Measurements from ENCODE around the gene FBXW11. TPM values are rescaled to one million over a fixed set of nuclear protein-coding genes. Genes with fewer than 3 reads are reported as not detected.
A peak's percentile ranks its signal among the peaks of the same experiment; 100 is the strongest.
"Not testable (repeated sequence)": the region's sequence is repeated elsewhere in the genome, so short reads cannot be mapped to it uniquely, and the experiment has no call there.

The FBXW11 gene
- total RNA-seq, 1 experiment from 2014 or later: 123 TPM

DNA sequence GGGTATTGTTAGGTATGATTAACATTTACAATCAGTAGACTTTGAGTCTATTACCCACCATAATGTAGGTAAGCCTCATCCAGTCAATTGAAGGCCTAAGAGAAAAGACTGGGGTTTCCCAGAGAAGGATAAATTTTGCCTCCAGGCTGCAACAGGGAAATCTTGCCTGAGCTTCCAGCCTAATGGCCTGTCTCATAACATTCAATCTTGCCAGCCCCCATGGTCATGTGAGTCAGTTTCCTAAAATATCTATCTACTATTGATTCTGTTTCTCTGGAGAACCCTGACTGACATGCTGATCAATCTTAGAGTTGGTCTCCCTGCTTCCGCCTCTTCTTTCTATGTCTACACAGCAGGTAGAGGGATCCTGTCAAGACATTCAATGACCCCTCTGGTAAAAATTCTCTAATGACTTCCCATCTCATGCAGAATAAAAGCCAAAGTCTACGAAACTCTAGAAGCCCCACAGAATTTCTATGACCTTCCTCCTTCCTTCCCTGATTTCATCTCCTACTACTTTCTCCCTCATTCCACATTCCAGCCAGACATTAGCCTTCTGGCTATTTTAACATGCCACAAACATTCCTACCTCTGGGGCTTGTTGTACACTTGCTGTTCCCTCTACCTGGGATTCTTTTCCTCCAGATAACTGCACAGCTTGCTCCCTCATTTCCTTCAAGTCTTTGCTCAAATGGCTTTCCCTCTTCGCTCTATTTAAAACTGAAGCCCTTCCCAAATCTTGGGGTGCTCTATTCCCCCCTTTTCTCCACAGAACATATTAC, 60.2 kb downstream of the FBXW11 start:
- Histone ChIP-seq H3K4me1 (replicated peaks) (no peaks in the 10 kb centered on the region; the same call in 1 of the 2 replicates), H3K9me3 (replicated peaks) (no peaks in the 10 kb centered on the region), H3K36me3 (no peaks in the 10 kb centered on the region), H3K27ac (no peak overlapping the region), H3K4me3 (no peak overlapping the region), H3K27me3 (replicated peaks) (no peaks in the 10 kb centered on the region)
- no peak for DNase-seq (ENCODE audit: low read depth in 1 of 2, low spot score in 2 of 2)

DNA sequence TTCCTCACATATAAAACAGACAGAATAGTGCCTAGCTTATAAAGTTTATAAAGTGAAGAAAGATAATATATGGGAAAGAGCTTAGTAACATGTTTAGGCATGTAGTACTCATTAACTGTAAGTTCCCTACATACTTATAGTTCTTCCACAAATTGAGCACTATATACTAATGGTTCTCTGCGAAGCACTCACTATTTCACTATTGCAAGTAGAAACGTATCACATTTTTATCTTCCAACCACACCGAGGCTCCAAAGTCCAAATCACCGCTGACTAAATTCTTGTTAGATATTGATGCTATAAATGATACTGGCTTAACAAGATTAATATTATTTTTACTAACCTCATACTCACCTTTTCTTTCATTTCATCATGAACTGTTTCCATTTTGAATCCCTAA, 61.0 kb downstream of the FBXW11 start:
- no peaks in the 10 kb centered on the region; the same call in 1 of the 2 replicates for H3K4me1 ChIP-seq (replicated peaks)
- no peaks in the 10 kb centered on the region for H3K9me3 ChIP-seq (replicated peaks)
- H3K27ac ChIP-seq: no peak overlapping the region

DNA sequence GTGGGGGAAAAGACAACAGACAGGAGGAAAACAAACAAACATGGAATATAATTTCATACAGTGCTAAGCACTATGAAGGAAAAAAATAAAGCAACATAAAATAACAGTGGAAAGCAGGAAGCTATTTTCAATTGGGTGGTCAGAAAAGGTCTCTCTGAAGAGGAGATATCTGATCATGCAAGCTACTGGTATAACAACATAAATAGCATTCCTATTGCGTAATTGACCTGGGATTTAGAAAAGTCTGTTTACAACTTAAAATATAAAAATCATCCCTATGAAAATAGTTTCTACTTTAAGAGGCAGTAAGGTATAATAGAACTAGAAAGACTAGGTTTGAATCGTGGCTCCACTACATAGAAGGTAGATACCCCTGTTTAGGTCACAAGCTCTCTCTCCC, 61.4 kb downstream of the FBXW11 start:
- no peaks in the 10 kb centered on the region for H3K9me3 ChIP-seq (replicated peaks)
- no peak overlapping the region for H3K4me3 ChIP-seq
- H3K27ac ChIP-seq: no peak overlapping the region
- no peaks in the 10 kb centered on the region for H3K27me3 ChIP-seq (replicated peaks)
- H3K4me1 ChIP-seq (replicated peaks): no peaks in the 10 kb centered on the region; the same call in 1 of the 2 replicates
- H3K36me3 ChIP-seq: no peaks in the 10 kb centered on the region
- no peak for DNase-seq (ENCODE audit: low read depth in 1 of 2, low spot score in 2 of 2)

More for the DNA sequence above, 61.0 kb downstream of the FBXW11 start:
- Histone ChIP-seq H3K27me3 (replicated peaks) (no peaks in the 10 kb centered on the region), H3K4me3 (no peak overlapping the region), H3K36me3 (no peaks in the 10 kb centered on the region)
- DNase-seq (ENCODE audit: low read depth in 1 of 2, low spot score in 2 of 2): no peak

- not testable (repeated sequence) for H3K27ac ChIP-seq; H3K4me1 ChIP-seq (replicated peaks); H3K27me3 ChIP-seq (replicated peaks); DNase-seq (ENCODE audit: low read depth in 1 of 2, low spot score in 2 of 2); H3K4me3 ChIP-seq; H3K9me3 ChIP-seq (replicated peaks); H3K36me3 ChIP-seq
These were observed 64.3 kb downstream of the FBXW11 start for GRCh38 chr5:171942112-171942516.

- DNase-seq (ENCODE audit: low read depth in 1 of 2, low spot score in 2 of 2); H3K36me3 ChIP-seq; H3K4me3 ChIP-seq; H3K9me3 ChIP-seq (replicated peaks); H3K27me3 ChIP-seq (replicated peaks); H3K27ac ChIP-seq; H3K4me1 ChIP-seq (replicated peaks): not testable (repeated sequence)
These were observed 64.8 kb downstream of the FBXW11 start for GRCh38 chr5:171941675-171942074.

DNA sequence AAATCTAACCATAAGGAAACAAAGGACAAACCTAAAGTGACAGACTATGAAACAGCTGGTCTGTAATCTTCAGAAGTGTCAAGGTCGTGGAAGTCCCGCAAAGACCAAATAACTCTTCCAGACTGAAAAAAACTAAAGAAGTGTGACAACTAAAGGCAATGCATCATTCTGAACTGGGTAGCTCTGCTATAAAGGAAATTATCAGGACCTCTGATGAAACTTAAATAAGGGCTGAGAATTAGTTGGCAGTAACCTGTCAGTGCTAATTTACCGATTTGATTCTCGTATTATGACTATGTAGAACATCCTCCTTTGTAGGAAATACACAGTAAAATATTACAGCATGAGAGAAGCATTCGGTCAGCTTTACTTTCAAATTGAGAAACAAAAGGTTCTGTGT, 65.2 kb downstream of the FBXW11 start:
- not testable (repeated sequence) for H3K36me3 ChIP-seq; DNase-seq (ENCODE audit: low read depth in 1 of 2, low spot score in 2 of 2); H3K4me3 ChIP-seq

GRCh38 chr5:171939951-171940350, 66.5 kb downstream of the FBXW11 start:
- no peak overlapping the region for H3K27ac ChIP-seq
- H3K4me1 ChIP-seq (replicated peaks): no peaks in the 10 kb centered on the region; the same call in 1 of the 2 replicates
- no peaks in the 10 kb centered on the region for H3K9me3 ChIP-seq (replicated peaks)
- H3K36me3 ChIP-seq: no peaks in the 10 kb centered on the region
- no peaks in the 10 kb centered on the region for H3K27me3 ChIP-seq (replicated peaks)
- no peak overlapping the region for H3K4me3 ChIP-seq
- no peak for DNase-seq (ENCODE audit: low read depth in 1 of 2, low spot score in 2 of 2)

More for the DNA sequence above, 65.2 kb downstream of the FBXW11 start:
- H3K27ac ChIP-seq; H3K4me1 ChIP-seq (replicated peaks); H3K9me3 ChIP-seq (replicated peaks); H3K27me3 ChIP-seq (replicated peaks): not testable (repeated sequence)

GRCh38 chr5:171938358-171938757, 68.1 kb downstream of the FBXW11 start:
- no peaks in the 10 kb centered on the region for H3K9me3 ChIP-seq (replicated peaks)
- H3K36me3 ChIP-seq: no peaks in the 10 kb centered on the region
- H3K27ac ChIP-seq: no peak overlapping the region
- no peak for DNase-seq (ENCODE audit: low read depth in 1 of 2, low spot score in 2 of 2)
- H3K27me3 ChIP-seq (replicated peaks): no peaks in the 10 kb centered on the region
- no peaks in the 10 kb centered on the region for H3K4me1 ChIP-seq (replicated peaks)
- no peak overlapping the region for H3K4me3 ChIP-seq

GRCh38 chr5:171937351-171937750, 69.1 kb downstream of the FBXW11 start:
- no peaks in the 10 kb centered on the region for H3K36me3 ChIP-seq
- no peaks in the 10 kb centered on the region for H3K4me1 ChIP-seq (replicated peaks)
- H3K27me3 ChIP-seq (replicated peaks): no peaks in the 10 kb centered on the region
- H3K4me3 ChIP-seq: no peak overlapping the region
- DNase-seq (ENCODE audit: low read depth in 1 of 2, low spot score in 2 of 2): no peak
- H3K27ac ChIP-seq: no peak overlapping the region
- no peaks in the 10 kb centered on the region for H3K9me3 ChIP-seq (replicated peaks)

- no peaks in the 10 kb centered on the region for H3K4me1 ChIP-seq (replicated peaks)
- no peak overlapping the region for H3K27ac ChIP-seq
- no peaks in the 10 kb centered on the region for H3K27me3 ChIP-seq (replicated peaks)
- H3K9me3 ChIP-seq (replicated peaks): no peaks in the 10 kb centered on the region
- no peak for DNase-seq (ENCODE audit: low read depth in 1 of 2, low spot score in 2 of 2)
- H3K4me3 ChIP-seq: no peak overlapping the region
- no peaks in the 10 kb centered on the region for H3K36me3 ChIP-seq
These were observed 71.9 kb downstream of the FBXW11 start for GRCh38 chr5:171934586-171934985.

DNA sequence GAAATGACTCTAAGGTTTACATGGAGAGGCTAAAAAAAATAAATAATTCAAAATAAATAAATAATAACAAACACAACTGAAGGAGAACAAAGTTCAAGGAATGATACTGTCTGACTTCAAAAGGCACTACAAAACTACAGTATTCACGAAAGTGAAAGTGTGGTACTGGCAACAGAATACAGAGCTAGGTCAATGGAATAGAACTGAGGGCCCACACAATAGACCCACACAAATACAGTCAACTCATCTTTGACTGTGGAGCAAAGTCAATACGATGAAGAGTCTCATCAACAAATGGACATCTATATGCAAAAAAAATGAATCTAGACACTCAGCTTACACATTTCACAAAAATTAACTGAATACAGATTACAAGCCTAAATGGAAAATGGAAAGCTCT, 75.3 kb downstream of the FBXW11 start:
- Histone ChIP-seq H3K4me3 (no peak overlapping the region), H3K9me3 (replicated peaks) (no peaks in the 10 kb centered on the region), H3K27ac (no peak overlapping the region), H3K27me3 (replicated peaks) (no peaks in the 10 kb centered on the region), H3K4me1 (replicated peaks) (no peaks in the 10 kb centered on the region), H3K36me3 (no peaks in the 10 kb centered on the region)
- DNase-seq (ENCODE audit: low read depth in 1 of 2, low spot score in 2 of 2): no peak

- Histone ChIP-seq H3K4me1 (replicated peaks) (no peaks in the 10 kb centered on the region), H3K27me3 (replicated peaks) (no peaks in the 10 kb centered on the region), H3K4me3 (no peak overlapping the region), H3K9me3 (replicated peaks) (no peaks in the 10 kb centered on the region), H3K36me3 (no peaks in the 10 kb centered on the region), H3K27ac (no peak overlapping the region)
- DNase-seq (ENCODE audit: low read depth in 1 of 2, low spot score in 2 of 2): peak in 1 of 2 experiments; percentile 27
These were observed 79.0 kb downstream of the FBXW11 start for GRCh38 chr5:171927345-171927941.

GRCh38 chr5:171926311-171926710, 80.1 kb downstream of the FBXW11 start:
- Histone ChIP-seq H3K36me3 (no peaks in the 10 kb centered on the region), H3K9me3 (replicated peaks) (no peaks in the 10 kb centered on the region), H3K4me1 (replicated peaks) (no peaks in the 10 kb centered on the region), H3K27ac (no peak overlapping the region), H3K4me3 (no peak overlapping the region), H3K27me3 (replicated peaks) (no peaks in the 10 kb centered on the region)
- no peak for DNase-seq (ENCODE audit: low read depth in 1 of 2, low spot score in 2 of 2)

DNA sequence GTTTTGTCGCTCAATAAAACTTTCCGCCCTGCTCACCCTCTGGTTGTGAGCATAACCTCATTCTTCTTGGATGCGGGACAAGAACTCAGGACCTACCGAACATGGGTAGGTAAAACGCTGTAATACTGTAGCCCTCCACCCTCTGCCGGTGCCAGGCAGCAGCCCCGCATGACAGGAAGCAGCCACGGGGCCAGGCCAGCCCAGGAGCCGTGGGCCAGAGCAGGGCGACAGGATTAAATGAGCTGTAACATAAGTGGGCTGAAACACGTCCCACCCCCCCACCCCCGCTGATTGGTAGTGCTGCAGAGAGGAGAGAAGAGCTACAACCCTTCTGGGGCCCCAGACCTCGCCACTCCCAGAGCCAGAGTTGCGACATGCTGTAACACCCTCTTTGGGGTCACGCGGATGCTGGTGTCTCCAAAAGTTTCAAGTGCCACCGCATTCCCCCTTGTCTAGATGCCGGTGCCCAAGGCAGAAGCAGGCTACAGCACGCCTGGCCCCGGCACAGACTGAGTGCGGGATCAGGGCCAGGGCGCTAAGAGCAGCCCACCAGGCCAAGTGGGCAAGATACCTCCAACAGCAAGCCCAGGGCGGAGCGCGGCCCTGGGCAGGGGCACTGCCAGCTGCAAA, 81.8 kb downstream of the FBXW11 start:
- Histone ChIP-seq H3K4me1 (replicated peaks) (no peaks in the 10 kb centered on the region), H3K27me3 (replicated peaks) (no peaks in the 10 kb centered on the region), H3K9me3 (replicated peaks) (no peaks in the 10 kb centered on the region), H3K36me3 (no peaks in the 10 kb centered on the region), H3K27ac (no peak overlapping the region), H3K4me3 (no peak overlapping the region)
- DNase-seq (ENCODE audit: low read depth in 1 of 2, low spot score in 2 of 2): no peak

Measured in SJSA1 (cell line).